GM19328 (cell line): ENCODE measurements around the gene AOX1.
"Not testable (repeated sequence)": the region's sequence is repeated elsewhere in the genome, so short reads cannot be mapped to it uniquely, and the experiment has no call there.

Experiments
- ATAC-seq: cut with Tn5 transposase; IDR thresholded peaks from one replicate; pipeline ENCODE4 v1.9.1; 2021; ENCODE audit warnings: mild to moderate bottlenecking, moderate library complexity; ENCODE audit not compliant: unreplicated experiment

Gene AOX1

GRCh38 chr2:200664770-200665494, 79.1 kb downstream of the AOX1 start:
- no peak for ATAC-seq

GRCh38 chr2:200665626-200666453, 80.0 kb downstream of the AOX1 start:
- no peak for ATAC-seq

DNA sequence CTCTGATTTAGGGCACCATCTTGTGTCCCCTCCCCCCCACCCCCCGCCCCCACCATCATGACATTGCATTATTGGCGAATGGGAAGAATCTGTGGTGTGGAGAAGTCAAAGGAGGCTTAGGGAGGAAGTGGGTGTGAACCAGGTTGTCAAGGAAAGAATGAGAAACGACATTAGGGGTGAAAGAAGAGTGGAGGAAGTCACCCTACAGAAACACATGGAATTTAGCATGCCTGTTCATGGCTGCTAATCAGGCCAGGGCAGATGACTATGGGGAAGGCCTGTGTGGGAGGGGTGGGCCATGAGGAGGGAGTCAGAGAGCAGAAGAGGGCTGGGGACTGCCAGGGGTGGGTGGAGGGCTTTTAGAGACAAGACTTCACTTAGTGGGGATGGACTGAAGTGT, 81.6 kb downstream of the AOX1 start:
- no peak for ATAC-seq

DNA sequence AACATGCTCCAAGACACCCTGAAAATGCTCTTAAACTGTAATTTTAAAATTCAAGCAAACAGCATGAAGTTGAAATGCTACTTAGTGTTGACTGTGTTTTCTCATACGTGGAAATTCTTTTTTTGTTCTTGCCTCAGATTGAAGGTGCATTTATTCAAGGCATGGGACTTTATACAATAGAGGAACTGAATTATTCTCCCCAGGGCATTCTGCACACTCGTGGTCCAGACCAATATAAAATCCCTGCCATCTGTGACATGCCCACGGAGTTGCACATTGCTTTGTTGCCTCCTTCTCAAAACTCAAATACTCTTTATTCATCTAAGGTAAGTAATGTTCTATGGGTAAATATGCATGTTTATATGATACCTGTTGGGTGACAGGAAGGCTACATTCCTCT, 82.7 kb downstream of the AOX1 start:
- no peak for ATAC-seq

GRCh38 chr2:200669308-200669707, 83.5 kb downstream of the AOX1 start:
- no peak for ATAC-seq

DNA sequence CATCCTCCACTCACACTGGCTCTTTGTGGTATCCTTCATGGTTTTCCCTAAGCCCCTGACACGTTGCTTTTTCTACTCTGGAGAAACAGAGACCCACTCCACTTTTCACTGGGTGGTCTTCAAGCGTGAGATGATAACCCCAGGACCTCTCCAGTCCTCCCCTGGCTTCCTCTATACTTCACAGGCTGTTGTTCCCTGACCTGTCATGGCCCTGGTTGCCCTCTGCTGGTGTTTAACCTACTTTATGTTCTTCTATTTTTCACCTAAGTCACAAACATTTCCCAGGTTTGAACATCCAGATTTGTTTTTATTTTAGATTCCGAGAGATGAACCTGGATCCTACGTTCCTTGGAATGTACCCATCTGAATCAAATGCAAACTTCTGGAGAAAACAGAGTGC, 84.5 kb downstream of the AOX1 start:
- no peak for ATAC-seq

GRCh38 chr2:200670751-200671150, 84.9 kb downstream of the AOX1 start:
- ATAC-seq: no peak

DNA sequence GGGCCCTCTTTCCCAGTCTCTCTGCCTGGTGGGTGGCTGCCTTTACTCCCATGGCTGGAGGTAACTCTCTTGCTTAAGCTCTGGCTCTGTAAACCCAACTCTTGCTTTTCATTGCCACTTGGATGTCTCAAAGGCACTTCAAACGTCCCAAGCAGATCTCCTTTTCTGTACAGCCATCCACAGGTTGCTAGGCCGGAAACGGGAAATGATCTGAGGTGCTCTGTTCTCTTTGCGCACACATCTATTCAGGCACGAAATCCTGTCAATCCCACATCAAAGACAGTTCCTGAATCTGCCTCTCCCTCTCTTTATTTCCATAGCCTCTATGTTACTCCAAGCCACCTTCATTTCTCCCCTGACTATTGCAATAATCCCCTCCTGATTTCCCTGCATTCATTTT, 87.4 kb downstream of the AOX1 start:
- no peak for ATAC-seq

GRCh38 chr2:200674837-200675236, 89.0 kb downstream of the AOX1 start:
- no peak for ATAC-seq

DNA sequence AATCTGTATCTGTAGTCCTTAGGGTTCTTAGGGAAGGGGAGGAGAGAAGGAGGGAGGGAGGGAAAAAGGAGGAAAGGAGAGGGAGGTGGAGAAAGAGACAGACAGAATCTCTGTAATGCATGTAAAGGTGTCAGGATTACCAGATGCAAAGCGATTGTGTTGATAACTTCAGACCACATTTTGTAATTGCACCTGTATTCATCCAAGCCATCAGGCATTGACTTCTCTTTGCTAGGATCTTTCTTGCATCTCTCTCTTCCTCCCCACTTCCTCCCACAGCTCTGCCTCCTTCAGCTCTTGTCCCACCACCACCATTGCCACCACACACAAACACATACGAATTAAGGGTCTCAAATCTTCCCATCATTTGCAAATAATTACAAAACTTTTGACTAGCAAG, 91.4 kb downstream of the AOX1 start:
- no peak for ATAC-seq

- ATAC-seq: no peak
Observed at GRCh38 chr2:200677721-200678532, 92.1 kb downstream of the AOX1 start.

- ATAC-seq: no peak
Observed at GRCh38 chr2:200679127-200679526, 93.3 kb downstream of the AOX1 start.

GRCh38 chr2:200679535-200679934, 93.7 kb downstream of the AOX1 start:
- ATAC-seq: no peak

DNA sequence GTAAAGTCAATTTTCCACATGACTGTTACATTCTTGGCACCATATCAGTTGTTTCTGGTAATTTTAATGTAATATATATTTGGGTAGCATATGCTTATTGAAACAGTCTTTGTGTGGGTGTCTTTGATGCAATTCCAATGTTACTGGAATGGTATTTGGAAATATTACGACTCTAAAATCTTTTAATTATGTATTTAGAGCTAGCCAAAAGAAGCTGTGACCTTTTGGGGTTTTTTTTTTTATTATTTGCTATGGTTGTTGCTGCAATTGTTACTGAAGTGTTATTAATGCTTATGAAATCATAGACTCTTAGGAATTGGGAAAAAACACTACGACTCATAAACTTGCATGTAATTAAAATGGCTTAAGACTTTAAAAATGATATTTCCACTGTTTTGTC, 95.9 kb downstream of the AOX1 start:
- no peak for ATAC-seq

DNA sequence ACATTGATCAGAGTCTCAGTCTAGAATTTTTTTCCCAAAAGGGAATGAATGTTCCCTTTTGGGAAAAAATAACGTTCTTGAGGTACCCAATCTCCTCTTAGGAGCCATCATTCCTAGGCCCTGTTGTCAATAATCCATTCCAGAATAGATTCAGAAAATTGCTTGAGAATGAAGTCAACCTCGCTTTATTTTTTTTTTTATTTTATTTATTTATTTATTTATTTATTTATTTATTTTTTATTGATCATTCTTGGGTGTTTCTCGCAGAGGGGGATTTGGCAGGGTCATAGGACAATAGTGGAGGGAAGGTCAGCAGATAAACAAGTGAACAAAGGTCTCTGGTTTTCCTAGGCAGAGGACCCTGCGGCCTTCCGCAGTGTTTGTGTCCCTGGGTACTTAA, 96.6 kb downstream of the AOX1 start:
- not testable (repeated sequence) for ATAC-seq

DNA sequence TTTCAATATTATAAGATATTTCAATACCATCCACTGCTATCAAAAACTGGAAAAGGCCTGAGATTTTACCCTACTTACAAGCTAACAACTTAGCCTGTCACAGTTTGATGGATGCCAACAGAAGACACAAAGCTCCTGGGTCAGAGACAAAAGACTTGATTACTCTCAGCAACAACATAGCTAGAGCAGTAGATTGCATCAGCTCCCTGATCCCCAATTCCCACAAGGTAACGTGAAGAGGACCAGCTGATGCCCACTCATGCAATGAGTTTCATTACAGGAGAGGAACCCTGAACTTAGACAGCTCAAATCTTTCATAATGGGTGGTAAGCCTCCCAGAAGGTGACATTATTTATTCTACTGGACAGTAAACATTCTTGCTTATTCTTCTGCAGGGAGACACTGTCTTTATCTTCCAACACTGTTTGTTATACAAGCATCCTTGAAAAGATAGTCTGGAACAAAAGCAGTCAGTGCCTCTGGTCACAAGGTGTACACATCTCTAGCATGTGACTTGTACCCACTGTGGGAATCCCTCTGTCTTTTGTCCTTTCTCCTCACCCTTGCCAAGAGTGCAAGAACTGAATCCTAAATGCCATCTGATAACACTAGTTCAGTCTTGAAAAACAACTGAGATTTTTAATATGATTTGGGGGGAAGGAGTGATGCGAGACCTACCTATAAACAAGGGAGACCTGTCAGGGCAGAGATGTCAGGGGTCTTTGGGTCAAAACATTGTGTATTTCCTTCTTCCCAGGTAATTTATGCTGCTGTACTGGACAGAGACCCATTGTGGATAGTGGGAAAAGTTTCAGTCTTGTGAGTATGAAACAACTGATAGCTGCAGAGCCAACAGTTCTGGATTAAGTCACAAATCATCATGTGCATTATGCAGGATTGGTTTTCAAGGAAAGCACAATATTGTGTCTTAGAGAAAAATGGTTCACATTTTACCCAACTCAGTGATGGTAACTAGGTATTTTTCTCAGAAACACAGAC, 102.4 kb downstream of the AOX1 start:
- no peak for ATAC-seq

GRCh38 chr2:200689115-200689514, 103.3 kb downstream of the AOX1 start:
- ATAC-seq: no peak

GRCh38 chr2:200693836-200694470, 108.1 kb downstream of the AOX1 start:
- no peak for ATAC-seq

- ATAC-seq: no peak
Observed at GRCh38 chr2:200695191-200695590, 109.4 kb downstream of the AOX1 start.

DNA sequence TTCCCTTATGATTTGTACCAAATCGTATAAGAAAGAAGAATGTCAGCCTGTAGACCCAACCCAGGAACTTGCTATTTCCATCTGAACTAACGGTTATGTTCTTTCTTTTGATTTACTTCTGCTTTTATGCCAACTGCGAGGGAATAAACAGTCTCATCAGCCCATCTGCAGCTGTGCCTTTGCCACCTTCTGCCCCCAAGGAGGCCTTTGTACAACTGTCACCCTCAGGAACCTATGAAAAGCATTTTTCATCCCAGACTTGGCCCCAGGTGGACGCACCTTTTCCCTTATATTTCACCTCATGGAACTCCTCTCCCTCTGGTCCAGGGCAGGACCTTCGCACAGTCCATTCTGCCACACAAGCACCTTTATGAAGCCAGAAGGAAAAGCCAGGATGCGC, 109.8 kb downstream of the AOX1 start:
- no peak for ATAC-seq
